NCI-H1048 (cell line): ENCODE data around the gene TTLL11.

Source experiments
- DNase-seq: peaks from one replicate; lab custom pipeline; 2025; lab: John Stamatoyannopoulos, UW

Gene TTLL11

GRCh38 chr9:121785673-121786542 lies 307.2 kb downstream of the TTLL11 start:
- no peak for DNase-seq

GRCh38 chr9:121784731-121785411 lies 308.2 kb downstream of the TTLL11 start:
- DNase-seq: no peak

- no peak for DNase-seq
Observed at GRCh38 chr9:121783521-121784507, 309.3 kb downstream of the TTLL11 start.

GRCh38 chr9:121783111-121783510 lies 310.0 kb downstream of the TTLL11 start:
- no peak for DNase-seq

DNA sequence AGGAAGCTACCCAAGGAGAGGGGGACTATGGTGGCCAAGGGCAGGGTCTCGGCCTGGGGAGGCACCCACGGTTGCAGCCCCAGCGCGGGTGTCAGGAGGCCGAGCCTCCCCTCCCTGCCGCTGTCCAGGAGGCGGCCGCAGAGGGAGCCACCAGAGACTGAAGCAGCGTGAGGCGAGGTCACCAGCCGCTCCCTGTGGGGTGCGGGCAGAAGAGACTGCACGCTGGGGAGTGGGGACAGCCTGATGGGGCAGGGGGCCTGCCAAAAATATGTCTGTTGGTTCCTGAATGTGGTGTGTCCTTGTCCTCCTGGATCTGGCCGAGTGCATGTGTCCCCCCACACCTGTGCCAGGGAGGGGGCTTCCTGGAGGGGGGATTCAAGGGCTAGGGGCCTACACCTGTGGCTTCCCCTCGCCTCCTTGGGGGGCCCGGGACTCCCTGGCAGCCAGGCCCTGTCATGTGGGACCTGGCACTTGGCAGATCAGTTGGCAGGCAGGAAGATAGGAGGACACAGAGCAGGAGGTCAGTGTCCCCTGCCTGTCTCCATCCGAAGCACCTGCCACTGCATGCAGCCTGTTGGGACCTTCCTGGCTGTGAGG lies 310.5 kb downstream of the TTLL11 start:
- DNase-seq: no peak

- DNase-seq: no peak
Observed at GRCh38 chr9:121781701-121782464, 311.2 kb downstream of the TTLL11 start.

GRCh38 chr9:121781145-121781548 lies 312.0 kb downstream of the TTLL11 start:
- no peak for DNase-seq

DNA sequence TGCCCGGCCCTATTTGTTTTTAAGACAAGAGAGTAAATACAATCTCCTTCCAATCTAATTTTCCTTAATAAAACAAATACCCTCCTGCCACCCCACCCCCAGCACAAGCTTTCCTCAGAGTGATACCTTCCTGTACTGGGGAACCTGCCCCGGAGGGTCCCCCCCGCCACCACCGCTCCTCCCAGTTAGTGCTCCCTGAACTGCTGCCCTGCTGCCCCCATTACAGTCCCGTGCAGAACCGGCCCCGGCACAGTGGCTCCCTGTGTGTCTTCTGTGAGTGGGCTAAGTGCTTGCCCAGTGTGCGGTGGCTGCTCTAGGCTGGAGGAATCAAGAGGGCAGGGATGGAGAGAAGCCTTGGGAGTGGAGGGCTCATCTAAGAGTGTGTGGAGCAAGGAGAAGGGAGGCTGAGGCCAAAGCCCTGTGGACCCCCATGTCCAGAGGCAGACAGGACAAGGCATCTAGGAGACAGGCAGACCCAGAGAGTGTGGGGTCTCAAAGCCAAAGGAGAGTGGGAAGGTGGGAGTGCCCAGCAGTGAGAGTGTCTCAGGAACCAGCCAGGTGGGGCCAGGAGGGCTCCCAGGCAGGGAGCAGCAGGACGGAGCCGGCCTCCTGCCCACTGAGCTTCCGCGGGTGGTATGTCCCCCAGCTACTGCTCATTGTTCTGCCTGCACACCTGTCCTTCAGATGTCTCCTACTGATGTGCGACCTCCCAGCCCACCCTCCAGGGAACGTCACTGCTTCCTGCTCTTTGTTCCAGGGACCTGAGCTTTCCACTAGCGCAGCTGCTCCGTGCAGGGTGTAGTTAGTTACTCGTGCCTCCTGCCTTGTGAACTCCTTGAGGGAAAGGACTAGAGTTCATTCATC lies 312.7 kb downstream of the TTLL11 start:
- no peak for DNase-seq

- DNase-seq: no peak
Observed at GRCh38 chr9:121779381-121780117, 313.6 kb downstream of the TTLL11 start.

DNA sequence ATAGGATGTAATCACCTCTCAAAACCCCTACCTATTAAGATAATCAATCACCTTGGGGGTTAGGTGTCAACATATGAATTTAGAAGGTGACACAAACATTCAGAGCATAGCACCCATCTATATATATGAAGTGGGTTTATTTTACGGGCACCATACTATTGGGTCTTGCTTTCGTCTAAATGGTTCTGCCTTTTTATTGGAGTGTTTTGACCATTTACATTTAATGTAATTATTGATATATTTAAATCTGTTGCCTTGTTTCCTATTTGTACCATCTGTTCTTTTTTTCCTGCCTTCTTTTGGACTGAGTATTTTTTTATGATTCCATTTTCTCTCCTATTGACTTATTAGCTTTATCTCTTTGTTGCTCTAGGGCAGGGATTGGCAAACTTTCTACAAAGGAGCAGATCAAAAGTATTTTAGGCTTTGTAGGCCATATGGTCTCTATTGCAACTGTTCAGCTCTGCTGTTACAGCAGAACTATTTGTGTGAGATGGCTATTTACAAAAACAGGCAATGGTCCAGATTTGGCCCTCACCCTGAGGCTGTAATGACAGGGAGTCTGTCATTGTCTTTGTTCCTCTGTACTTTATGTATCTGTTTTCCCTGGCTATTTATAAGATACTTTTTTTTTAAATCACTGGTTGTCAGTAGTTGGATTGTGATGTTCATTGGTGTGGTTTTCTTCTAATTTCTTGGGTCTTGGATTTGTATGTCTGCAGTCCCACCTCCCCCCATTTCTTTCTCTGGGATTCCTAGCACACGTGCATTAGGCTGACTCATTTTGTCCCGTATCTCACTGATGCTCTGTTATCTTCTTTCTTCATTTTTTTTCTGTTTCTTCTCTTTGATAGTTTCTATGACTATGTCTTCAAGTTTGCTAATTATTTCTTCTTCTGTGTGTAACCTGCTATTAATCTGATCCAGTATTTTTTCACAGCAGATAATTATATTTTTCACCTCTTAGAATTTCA lies 314.6 kb downstream of the TTLL11 start:
- DNase-seq: no peak

DNA sequence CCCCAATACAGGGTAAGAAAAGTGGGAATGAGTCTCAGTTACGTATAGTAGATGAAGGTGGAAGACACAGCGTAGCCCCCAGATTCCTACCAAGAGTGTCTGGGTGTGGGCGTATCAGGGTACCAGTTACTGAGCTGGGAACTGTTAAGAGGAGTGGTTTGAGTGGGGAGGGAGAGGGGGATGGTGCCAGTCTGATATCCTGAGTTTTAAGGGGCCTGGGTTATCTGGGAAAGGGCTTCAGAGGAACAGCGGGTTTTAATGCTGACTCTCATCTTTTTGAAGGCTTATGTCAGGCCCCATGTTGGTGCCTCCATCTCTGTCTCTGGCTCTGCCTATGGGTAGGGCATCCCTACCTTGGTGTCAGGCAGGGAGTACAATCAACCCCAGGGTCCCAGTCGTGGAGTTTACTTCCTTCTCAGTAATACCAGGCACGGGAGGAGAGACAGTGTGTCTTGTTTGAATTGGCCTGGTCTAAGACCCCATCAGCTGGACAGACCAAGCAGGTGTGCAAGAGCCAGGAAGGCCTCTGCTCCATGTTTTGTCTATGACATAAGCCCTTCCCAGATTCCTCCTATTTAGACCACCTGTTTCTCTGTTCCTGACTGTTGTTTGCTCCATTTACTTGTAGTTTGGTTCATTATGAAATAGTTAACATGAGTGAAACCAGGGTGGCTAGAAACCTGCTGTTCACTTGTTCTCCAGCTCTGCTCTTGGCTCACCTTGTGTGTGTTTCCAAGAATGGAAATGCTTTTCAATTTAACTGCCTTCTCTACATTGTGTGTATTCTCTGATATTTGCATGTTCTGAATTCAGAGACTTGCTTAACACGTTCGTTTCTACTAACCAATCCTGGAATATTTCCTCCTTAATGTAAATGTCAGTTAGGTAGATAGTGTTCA lies 316.1 kb downstream of the TTLL11 start:
- DNase-seq: no peak

DNA sequence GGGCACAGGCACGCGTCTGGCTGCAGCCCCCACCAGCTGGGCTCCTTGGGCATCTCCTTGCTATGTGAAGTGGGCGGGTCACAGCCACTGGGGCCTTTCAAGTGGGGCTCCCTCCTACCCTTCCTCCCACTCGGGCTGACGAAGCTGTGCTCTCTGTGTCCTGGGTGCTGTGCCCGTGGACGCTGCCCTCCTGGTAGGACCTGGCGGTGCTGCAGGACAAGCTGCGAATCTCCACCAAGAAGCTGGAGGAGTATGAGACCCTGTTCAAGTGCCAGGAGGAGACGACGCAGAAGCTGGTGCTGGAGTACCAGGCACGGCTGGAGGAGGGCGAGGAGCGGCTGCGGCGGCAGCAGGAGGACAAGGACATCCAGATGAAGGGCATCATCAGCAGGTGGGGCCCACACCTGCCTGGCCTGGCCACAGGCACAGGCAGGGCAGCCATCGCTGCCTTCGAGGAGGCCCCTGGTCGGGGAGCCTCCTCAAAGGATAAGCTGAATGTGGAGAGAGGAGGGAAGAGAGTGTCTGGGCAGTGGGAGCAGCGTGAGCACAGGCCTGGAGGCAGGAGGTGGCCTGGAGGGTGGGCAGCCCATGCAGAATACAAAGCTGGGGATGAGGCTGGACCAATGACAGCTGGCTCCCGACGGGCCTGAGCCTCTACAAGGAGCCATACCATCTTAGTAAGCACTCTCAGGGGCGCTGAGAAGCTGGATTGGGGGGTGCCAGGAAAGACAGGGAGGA lies 316.9 kb downstream of the TTLL11 start:
- no peak for DNase-seq

DNA sequence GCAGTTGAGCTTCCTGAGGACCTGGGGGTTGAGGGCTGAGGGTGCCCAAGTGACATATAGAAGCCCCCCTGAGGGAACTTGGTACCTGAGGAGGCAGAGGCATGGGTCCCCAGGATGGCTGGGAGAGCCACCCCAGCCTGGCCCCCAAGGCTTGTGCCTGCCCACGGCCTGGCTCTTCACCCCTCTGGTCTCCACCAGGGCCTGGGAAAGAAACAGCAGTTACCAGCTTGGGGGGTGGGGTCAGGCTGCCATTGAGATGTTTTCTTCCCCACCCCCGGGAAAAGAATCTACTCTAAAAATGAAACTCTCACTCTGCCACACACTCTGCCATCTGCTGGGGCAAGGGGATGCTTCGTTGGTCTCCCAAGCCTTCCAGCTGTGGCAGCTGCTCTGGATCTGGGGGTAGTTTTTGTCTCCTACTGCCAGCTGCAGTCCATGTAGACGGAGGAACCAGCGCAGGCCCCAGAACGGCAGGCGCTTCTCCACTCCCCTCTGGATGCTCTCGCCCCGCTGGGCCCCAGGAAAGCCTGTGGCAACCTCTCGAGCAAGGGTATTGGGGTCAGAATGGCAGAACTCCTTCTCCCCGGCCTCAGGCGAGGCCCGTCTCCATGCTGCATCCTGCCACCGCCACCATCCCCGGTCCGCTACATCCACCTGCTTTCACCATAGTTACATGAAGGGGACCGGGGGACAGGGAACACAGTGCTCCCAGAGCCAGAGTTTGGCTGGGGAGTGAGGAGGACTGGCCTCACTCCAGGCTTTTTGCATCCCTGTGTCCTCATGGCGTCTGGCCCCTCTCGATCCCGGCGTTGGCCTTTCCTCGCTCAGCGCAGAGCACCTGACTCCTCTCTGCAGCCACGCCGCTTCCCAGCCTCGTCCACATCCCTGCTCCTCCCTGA lies 318.1 kb downstream of the TTLL11 start:
- no peak for DNase-seq

DNA sequence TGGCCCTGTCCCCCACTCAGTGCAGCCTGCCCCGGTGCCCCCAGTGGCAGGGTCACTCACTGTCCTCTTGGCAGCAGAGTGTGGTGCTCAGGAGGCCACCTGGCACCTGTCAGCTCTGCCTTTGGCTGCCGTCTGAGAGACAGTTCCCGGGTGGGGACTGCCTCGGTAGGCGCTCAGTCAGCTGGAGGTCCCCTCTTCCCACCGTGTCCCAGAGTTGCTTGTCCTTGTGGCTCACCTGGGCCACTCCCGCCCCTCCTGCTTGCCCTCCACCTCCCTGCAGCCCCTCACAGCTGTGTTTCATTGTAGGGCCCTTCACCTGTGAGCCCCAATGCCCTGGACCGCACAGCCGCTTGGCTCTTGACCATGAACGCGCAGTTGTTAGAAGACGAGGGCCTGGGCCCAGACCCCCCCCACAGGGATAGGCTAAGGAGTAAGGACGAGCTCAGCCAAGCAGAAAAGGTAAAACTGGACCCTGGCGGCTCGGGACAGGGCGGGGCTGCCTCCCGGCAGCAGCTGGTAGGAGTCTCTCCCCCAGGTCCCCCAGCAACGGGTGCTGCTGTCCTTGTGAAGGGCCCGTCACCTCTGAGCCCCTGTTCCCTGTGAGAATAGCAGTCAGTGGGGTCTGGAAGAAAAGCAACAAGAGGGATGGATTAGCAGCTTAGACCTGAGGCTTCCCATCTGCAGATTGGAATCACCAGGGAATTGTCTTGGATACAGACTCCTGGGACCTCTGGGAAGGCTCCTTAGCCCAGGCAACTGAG lies 319.0 kb downstream of the TTLL11 start:
- no peak for DNase-seq
